ENCODE results near the gene SPTBN4. TPM values are rescaled to one million over a fixed set of nuclear protein-coding genes. Genes with fewer than 3 reads are reported as not detected.
A peak's percentile ranks its signal among the peaks of the same experiment; 100 is the strongest.

The SPTBN4 gene
- total and polyA plus RNA-seq, 2 donors (not counting 1 experiment from before 2014, with no cell fraction given), result 1.3 to 6.6 TPM

GRCh38 chr19:40567750-40568494, 101.1 kb downstream of the SPTBN4 start:
- TF ChIP-seq EZH2 (IDR thresholded peaks at IDR 0.05; ENCODE audit: low read length, missing control alignments) (no peak), CTCF (conservative IDR thresholded peaks at IDR 0.05 in 1 of 2, IDR thresholded peaks at IDR 0.05 in 1 of 2; ENCODE audit: low read depth in 1 of 2, low read length in 2 of 2) (no peak)
- Histone ChIP-seq H3K36me3 (ENCODE audit: control insufficient read depth, insufficient read depth, low read length) (no peaks in the 10 kb centered on the region), H3K9ac (ENCODE audit: insufficient read depth, low read length) (no peak overlapping the region), H3K27ac (ENCODE audit: insufficient read depth, low read length) (no peak overlapping the region), H3K79me2 (ENCODE audit: control insufficient read depth, insufficient read depth, low read length) (no peaks in the 10 kb centered on the region), H3K4me2 (ENCODE audit: extremely low read depth, insufficient read depth, low read length) (peak overlapping the region; percentile 75), H4K20me1 (ENCODE audit: control insufficient read depth, extremely low read depth, insufficient read depth, low read length) (no peaks in the 10 kb centered on the region), H3K27me3 (ENCODE audit: control insufficient read depth, insufficient read depth, low read length) (peaks cover 3% of the 10 kb centered on the region), H2AFZ (ENCODE audit: low read length) (peak overlapping the region; percentile 53), H3K4me1 (ENCODE audit: control insufficient read depth, extremely low read depth, insufficient read depth, low read length) (peaks cover 6% of the 10 kb centered on the region), H3K9me3 (ENCODE audit: control insufficient read depth, insufficient read depth, low read depth, low read length) (no peaks in the 10 kb centered on the region), H3K4me3 (replicated peaks in 1 of 4; ENCODE audit: control extremely low read depth in 1 of 4, insufficient read depth in 1 of 4, low read depth in 3 of 4, low read length in 4 of 4) (peak overlapping the region; percentile 12 to 66 (median 43))
- DNase-seq (ENCODE audit: low read depth in 2 of 2), result peak in 1 of 2 donors; percentile 11

GRCh38 chr19:40570313-40571004, 103.7 kb downstream of the SPTBN4 start:
- H3K9ac ChIP-seq (ENCODE audit: insufficient read depth, low read length), result peak overlapping the region; percentile 96
- H4K20me1 ChIP-seq (ENCODE audit: control insufficient read depth, extremely low read depth, insufficient read depth, low read length), result no peaks in the 10 kb centered on the region
- H3K4me2 ChIP-seq (ENCODE audit: extremely low read depth, insufficient read depth, low read length), result peak overlapping the region; percentile 76
- peaks cover 3% of the 10 kb centered on the region for H3K27me3 ChIP-seq (ENCODE audit: control insufficient read depth, insufficient read depth, low read length)
- peak overlapping the region; percentile 87 for H3K27ac ChIP-seq (ENCODE audit: insufficient read depth, low read length)
- peak overlapping the region; percentile 22 for H2AFZ ChIP-seq (ENCODE audit: low read length)
- no peaks in the 10 kb centered on the region for H3K36me3 ChIP-seq (ENCODE audit: control insufficient read depth, insufficient read depth, low read length)
- H3K4me1 ChIP-seq (ENCODE audit: control insufficient read depth, extremely low read depth, insufficient read depth, low read length), result peaks cover 6% of the 10 kb centered on the region
- TF ChIP-seq EZH2 (IDR thresholded peaks at IDR 0.05; ENCODE audit: low read length, missing control alignments) (no peak), CTCF (conservative IDR thresholded peaks at IDR 0.05 in 1 of 2, IDR thresholded peaks at IDR 0.05 in 1 of 2; ENCODE audit: low read depth in 1 of 2, low read length in 2 of 2) (no peak)
- H3K4me3 ChIP-seq (replicated peaks in 1 of 4; ENCODE audit: control extremely low read depth in 1 of 4, insufficient read depth in 1 of 4, low read depth in 3 of 4, low read length in 4 of 4), result peak overlapping the region; percentile 19 to 69 (median 49)
- H3K9me3 ChIP-seq (ENCODE audit: control insufficient read depth, insufficient read depth, low read depth, low read length), result no peaks in the 10 kb centered on the region
- H3K79me2 ChIP-seq (ENCODE audit: control insufficient read depth, insufficient read depth, low read length), result no peaks in the 10 kb centered on the region
- DNase-seq (ENCODE audit: low read depth in 2 of 2), result peak; percentile 99

GRCh38 chr19:40571005-40571318, 104.2 kb downstream of the SPTBN4 start:
- no peak for DNase-seq (ENCODE audit: low read depth in 2 of 2)
- peaks cover 6% of the 10 kb centered on the region for H3K4me1 ChIP-seq (ENCODE audit: control insufficient read depth, extremely low read depth, insufficient read depth, low read length)
- H3K4me2 ChIP-seq (ENCODE audit: extremely low read depth, insufficient read depth, low read length), result peak overlapping the region; percentile 56
- H3K27me3 ChIP-seq (ENCODE audit: control insufficient read depth, insufficient read depth, low read length), result no peaks in the 10 kb centered on the region
- H3K4me3 ChIP-seq (replicated peaks in 1 of 4; ENCODE audit: control extremely low read depth in 1 of 4, insufficient read depth in 1 of 4, low read depth in 3 of 4, low read length in 4 of 4), result peak overlapping the region in 1 of 4 experiments; percentile 23
- H3K27ac ChIP-seq (ENCODE audit: insufficient read depth, low read length), result no peak overlapping the region
- no peak overlapping the region for H2AFZ ChIP-seq (ENCODE audit: low read length)
- no peaks in the 10 kb centered on the region for H3K79me2 ChIP-seq (ENCODE audit: control insufficient read depth, insufficient read depth, low read length)
- no peaks in the 10 kb centered on the region for H3K9me3 ChIP-seq (ENCODE audit: control insufficient read depth, insufficient read depth, low read depth, low read length)
- H3K9ac ChIP-seq (ENCODE audit: insufficient read depth, low read length), result no peak overlapping the region
- TF ChIP-seq CTCF (conservative IDR thresholded peaks at IDR 0.05 in 1 of 2, IDR thresholded peaks at IDR 0.05 in 1 of 2; ENCODE audit: low read depth in 1 of 2, low read length in 2 of 2) (no peak), EZH2 (IDR thresholded peaks at IDR 0.05; ENCODE audit: low read length, missing control alignments) (no peak)
- H4K20me1 ChIP-seq (ENCODE audit: control insufficient read depth, extremely low read depth, insufficient read depth, low read length), result no peaks in the 10 kb centered on the region
- H3K36me3 ChIP-seq (ENCODE audit: control insufficient read depth, insufficient read depth, low read length), result no peaks in the 10 kb centered on the region

Data from fibroblast of lung (primary cell).